HG03575 (cell line): Measurements from ENCODE around the gene ETV6.
"Not testable (repeated sequence)": the region's sequence is repeated elsewhere in the genome, so short reads cannot be mapped to it uniquely, and the experiment has no call there.

Experiments
- ATAC-seq: cut with Tn5 transposase; IDR thresholded peaks from one replicate; pipeline ENCODE4 v1.9.1; 2021; ENCODE audit not compliant: unreplicated experiment, insufficient number of reproducible peaks, low FRiP score; ENCODE audit errors: extremely low read depth

The ETV6 gene

DNA sequence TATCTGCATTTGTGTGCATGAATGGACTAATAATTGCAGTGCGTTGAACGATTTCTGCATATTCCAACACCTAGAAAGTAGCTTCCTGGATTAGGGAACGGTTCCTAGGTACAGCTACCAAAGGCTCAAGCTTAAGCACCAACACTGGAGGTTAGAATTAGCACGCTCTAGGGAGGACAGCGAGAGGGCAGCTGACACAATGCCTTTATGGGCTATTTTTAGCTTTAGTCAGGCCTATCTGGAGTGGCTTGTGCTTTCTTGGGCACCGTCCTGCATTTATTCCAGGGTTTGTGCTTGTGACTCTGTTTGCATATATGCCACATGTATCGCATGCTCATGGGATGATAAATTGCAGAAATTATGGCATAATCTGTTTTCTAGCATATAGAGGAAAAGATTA is 13.7 kb downstream of the ETV6 start:
- no peak for ATAC-seq

GRCh38 chr12:11664101-11664500 is 14.6 kb downstream of the ETV6 start:
- ATAC-seq: no peak

DNA sequence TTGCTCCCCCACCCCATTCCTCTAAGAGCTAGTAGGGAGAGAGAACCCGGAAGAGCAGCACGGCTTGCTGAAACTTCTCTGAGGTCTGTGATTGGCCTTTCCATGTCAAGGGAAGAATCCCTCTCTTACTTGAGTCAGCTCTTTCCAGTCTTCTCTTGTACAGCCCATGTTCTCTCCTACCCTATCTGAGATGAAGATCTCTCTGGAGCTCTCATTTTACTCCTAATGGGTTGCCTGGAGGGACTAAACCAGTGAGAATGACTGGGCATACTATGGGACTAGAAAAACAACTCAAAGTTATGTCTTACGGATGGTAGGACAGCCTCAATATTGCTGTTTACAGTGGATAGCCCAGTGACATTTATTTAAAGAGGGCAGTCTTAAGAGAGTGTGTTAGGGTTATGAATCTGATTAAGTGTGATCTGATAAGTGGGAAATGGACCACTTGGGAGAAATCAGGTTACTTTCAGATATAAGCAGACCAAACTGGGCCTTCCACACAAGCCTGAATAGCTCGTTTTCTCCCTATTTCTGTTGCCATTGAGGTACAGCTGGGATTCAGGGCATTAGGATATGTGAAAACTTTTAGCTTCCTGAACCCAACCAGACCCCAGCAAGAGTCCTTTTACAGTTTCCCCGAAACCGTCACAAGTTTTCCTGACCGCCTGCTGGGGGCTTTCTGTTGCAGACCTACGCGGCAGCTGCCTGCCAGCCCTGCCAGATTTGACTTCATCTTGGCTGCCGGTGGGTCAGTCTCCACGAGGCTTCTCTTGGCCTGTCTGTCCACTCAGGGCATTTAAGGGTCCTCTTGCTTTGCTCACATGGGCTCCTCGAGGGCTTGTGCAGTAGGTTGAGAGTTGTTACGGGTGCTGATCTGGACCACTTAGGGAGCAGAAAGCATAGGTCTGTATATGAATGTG is 16.9 kb downstream of the ETV6 start:
- ATAC-seq: no peak

DNA sequence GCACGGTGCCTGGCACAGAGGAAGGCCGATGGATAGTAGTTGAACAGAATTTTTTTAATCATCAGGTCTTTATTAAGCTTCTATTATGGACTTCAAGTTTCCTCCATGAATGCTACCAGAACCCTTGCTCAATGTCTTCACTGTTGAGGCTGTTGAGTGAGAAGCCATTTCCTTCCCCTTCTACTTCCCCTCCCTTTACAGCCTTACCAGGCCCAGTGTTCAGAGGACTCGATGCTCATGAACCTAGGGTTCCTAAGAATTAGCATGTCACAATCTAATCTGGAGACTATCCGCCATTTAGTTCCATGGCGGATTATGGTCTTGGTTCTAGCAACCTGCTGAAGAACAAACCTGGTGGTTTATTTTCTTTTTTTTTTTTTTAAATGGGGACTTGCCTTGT is 17.7 kb downstream of the ETV6 start:
- ATAC-seq: no peak

DNA sequence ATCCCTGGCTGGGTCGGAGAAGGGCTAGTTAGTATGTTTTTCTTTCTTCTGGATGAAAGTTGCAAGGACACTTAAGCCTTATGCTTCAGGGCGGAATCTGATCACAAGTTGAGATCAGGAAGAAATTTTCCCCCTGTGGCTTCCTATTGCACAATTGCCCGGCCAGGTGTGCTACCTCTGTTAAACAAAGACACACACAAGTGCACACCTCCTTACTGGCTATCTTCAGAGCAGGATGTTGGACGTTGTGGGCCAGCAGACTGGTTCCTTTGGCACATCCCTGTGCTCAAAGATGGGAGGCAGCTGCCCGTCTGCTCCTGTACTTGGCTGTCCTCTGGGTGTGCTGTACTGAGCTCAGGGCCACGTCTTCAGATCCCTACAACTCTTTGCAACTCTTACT is 19.1 kb downstream of the ETV6 start:
- no peak for ATAC-seq

- ATAC-seq: no peak
Observed at GRCh38 chr12:11669348-11669747, 19.9 kb downstream of the ETV6 start.

- ATAC-seq: no peak
Observed at GRCh38 chr12:11672256-11673191, 23.1 kb downstream of the ETV6 start.

GRCh38 chr12:11673666-11674461 is 24.4 kb downstream of the ETV6 start:
- ATAC-seq: no peak

DNA sequence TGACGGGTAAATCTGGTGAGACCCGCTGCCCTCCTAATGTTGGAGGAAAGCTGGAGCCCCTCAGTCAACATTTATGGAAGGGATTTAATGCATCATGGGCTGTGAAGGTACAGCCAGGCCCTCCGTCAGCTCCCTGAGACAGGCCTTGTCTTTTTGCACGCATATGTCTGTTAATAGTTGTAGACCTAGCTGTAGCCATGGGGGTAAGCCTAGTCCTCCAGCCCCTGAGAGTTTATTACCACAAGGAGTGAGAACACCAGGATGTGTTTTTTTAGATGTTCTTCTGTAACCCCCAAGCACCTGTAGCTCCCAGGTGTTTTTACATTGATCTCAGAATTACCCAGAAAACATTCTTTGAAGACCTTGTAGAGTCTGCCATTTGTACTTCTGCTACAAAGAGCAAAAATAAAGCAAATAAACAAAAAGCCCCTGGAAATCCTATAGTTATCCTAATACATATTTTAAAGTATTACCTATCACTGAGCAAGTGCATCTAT is 25.5 kb downstream of the ETV6 start:
- no peak for ATAC-seq

- ATAC-seq: no peak
Observed at GRCh38 chr12:11676052-11676451, 26.6 kb downstream of the ETV6 start.

GRCh38 chr12:11677093-11677492 is 27.6 kb downstream of the ETV6 start:
- no peak for ATAC-seq

- ATAC-seq: no peak
Observed at GRCh38 chr12:11677752-11678151, 28.3 kb downstream of the ETV6 start.

DNA sequence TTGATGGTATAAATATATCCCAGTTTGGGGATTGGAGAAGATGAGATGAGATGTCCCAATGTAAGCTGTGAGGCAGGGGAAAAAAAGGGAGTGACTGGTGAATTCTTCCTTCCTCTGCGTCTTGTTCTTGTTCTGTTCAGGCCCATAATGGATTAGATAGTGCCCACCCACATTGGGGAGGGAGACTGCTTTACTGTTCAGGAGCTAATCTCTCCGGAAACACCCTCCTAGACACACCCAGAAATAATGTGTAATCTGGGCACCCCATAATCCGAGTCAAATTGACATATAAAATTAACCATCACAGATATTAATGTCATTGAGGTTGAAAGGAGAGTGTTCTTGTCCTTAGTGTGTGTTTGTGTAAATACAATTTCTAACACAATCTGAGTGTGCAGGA is 29.3 kb downstream of the ETV6 start:
- ATAC-seq: no peak

DNA sequence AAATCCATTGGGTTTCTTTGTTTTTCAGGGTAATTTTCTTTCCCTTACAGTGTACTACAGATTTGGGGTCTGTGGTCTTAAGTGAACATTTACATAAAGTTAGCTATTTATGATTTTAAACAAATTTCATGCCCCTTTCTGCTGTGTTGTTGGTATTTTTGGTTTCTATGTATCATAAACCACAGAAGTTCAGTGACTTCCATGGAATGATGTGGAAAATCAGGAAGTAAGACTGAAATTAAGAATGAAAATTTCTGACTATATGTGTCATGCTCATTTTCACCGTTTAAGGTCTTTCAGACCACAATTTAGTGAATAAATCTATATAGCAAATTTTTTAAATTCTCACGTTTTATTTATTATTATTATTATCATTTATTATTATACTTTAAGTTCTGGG is 31.7 kb downstream of the ETV6 start:
- no peak for ATAC-seq

- ATAC-seq: not testable (repeated sequence)
Observed at GRCh38 chr12:11681695-11682094, 32.2 kb downstream of the ETV6 start.

GRCh38 chr12:11684393-11684792 is 34.9 kb downstream of the ETV6 start:
- no peak for ATAC-seq

DNA sequence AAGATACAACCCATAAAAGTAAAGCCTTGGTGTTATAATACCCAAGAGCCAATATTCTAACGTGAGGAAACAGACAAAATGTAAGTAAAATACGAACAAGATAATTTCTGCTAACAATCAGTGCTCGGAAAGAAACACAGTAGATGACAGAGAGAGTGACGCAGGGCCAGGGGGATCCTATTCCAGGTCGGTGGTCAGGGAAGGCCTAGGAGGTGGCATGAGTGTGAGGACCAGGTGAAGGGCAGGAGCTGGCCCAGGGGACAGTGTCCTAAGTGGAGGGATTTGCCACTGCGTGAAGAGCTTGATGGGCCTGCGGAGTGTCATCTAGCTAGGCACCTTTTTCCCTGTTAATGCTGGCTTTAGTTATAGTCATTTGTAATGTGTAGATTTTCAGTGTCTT is 35.3 kb downstream of the ETV6 start:
- no peak for ATAC-seq

- ATAC-seq: no peak
Observed at GRCh38 chr12:11685316-11685715, 35.8 kb downstream of the ETV6 start.

DNA sequence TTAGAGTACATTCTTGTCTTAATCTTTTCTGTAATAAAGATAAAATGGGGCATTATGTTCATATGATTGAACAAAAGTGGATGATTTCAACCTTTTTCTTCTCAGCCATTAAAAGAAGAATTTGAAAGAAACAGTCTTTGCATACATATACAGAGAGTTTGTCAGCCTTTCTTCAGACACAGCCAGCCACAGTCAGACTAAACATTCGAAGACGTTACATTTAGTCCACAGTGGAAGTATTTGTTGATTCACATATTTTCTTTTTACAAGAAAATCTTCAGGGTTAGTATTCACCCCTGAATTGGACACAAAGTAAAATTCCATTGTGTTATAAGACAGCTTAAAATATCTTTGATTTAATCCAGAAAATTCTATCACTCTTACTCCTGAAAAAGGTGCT is 36.2 kb downstream of the ETV6 start:
- ATAC-seq: no peak
